GM20000 (cell line): Measurements from ENCODE around the gene TMBIM4.

ENCODE experiments used
- DNase-seq: peaks from one replicate; pipeline ENCODE4 v3.0.0; 2012; ENCODE audit warnings: low spot score
- CTCF ChIP-seq: IDR thresholded peaks from 2 replicates; pipeline ENCODE4 v1.5.1; 2012; ENCODE audit warnings: mild to moderate bottlenecking, control low read depth; ENCODE audit errors: extremely low read depth, missing control alignments

The TMBIM4 gene

GRCh38 chr12:66170606-66171005 lies 810 bp upstream of the TMBIM4 start:
- DNase-seq = no peak
- TF ChIP-seq CTCF = no peak

- no peak for TF ChIP-seq CTCF
- DNase-seq = no peak
Observed at GRCh38 chr12:66168410-66168809, 1.4 kb downstream of the TMBIM4 start.

GRCh38 chr12:66166561-66166960 lies 3.2 kb downstream of the TMBIM4 start:
- TF ChIP-seq CTCF = no peak
- no peak for DNase-seq

GRCh38 chr12:66165141-66165540 lies 4.7 kb downstream of the TMBIM4 start:
- DNase-seq = no peak
- TF ChIP-seq CTCF = no peak

GRCh38 chr12:66164349-66164821 lies 5.4 kb downstream of the TMBIM4 start:
- TF ChIP-seq CTCF = no peak
- no peak for DNase-seq

- no peak for TF ChIP-seq CTCF
- DNase-seq = no peak
Observed at GRCh38 chr12:66163289-66163688, 6.5 kb downstream of the TMBIM4 start.

GRCh38 chr12:66162701-66163100 lies 7.1 kb downstream of the TMBIM4 start:
- no peak for TF ChIP-seq CTCF
- DNase-seq = no peak

- no peak for DNase-seq
- no peak for TF ChIP-seq CTCF
Observed at GRCh38 chr12:66160704-66161103, 9.1 kb downstream of the TMBIM4 start.
